ENCODE data around the gene ODF2L.

ODF2L gene

DNA sequence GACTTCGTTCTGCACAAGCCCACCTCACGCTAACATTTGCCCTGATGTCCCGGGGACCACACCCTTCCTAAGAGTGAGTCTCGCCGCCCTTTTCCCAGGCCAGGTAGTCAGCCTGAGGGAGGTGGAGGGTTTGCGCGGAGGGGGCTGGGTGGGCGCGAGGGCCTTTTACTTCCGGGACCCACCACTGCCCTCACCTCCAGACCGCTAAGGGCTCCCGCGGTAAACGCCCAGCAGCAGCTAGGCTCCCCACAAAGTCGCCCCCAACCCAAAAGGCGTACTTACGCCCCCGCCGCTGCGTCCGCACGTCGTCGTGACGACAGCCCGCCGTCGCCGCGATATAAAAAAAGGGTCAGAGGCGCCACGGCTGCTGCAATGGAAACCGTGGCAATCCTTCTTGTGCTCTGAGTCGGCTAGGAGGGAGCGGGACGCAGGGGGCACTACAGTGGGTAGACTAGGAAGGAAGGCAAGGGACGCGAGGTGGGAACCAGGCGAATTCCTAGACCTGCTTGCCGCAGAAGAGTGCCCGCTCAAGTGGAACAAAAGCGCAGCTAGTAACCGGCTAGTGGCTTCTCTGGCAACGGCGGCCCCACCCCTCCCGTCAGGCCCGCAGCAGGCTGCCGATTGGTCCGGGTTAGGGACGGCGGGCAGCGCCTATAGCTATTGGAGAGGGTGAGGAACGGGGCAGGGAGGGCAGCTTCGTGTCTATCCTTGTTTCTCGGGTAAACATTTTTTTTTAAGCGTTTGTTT is at the start of gene ODF2L:
Gene ODF2L, minus strand, starts transcription at position 573 of the 747 bp plus-strand sequence. CDS start 9,296 bp downstream, outside the sequence.
- CTCF ChIA-PET: interaction anchor here (1.1 kb wide), 1 partner anchor 104 kb away, joined by 3 read pairs; no protein-coding TSS in a partner anchor
- H3K27ac ChIP-seq: peak within 1 kb of the TSS; percentile 78
- TF ChIP-seq, protein P1, sequence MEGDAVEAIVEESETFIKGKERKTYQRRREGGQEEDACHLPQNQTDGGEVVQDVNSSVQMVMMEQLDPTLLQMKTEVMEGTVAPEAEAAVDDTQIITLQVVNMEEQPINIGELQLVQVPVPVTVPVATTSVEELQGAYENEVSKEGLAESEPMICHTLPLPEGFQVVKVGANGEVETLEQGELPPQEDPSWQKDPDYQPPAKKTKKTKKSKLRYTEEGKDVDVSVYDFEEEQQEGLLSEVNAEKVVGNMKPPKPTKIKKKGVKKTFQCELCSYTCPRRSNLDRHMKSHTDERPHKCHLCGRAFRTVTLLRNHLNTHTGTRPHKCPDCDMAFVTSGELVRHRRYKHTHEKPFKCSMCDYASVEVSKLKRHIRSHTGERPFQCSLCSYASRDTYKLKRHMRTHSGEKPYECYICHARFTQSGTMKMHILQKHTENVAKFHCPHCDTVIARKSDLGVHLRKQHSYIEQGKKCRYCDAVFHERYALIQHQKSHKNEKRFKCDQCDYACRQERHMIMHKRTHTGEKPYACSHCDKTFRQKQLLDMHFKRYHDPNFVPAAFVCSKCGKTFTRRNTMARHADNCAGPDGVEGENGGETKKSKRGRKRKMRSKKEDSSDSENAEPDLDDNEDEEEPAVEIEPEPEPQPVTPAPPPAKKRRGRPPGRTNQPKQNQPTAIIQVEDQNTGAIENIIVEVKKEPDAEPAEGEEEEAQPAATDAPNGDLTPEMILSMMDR (conservative IDR thresholded peaks at IDR 0.05; ENCODE audit: low read depth): no peak

GRCh38 chr1:86445919-86446318 is 49.8 kb upstream of the ODF2L start:
- ChIA-PET POLR2A (ENCODE audit: low non-redundant PET) (no interaction called here), CTCF (no interaction called here)
- no peak for DNase-seq (ENCODE audit: low spot score)
- H3K27ac ChIP-seq: no peak overlapping the region
- TF ChIP-seq, protein P1 (conservative IDR thresholded peaks at IDR 0.05; ENCODE audit: low read depth): no peak

More for the DNA sequence above, at the start of gene ODF2L:
- DNase-seq (ENCODE audit: low spot score): peak; percentile 87
- POLR2A ChIA-PET (ENCODE audit: low non-redundant PET): interaction anchor here (0.6 to 0.7 kb wide), 2 partner anchors 13 to 142 kb away, joined by 3 to 4 read pairs; no protein-coding TSS in a partner anchor

- H3K27ac ChIP-seq: no peak overlapping the region
- DNase-seq (ENCODE audit: low spot score): no peak
- TF ChIP-seq, protein P1 (conservative IDR thresholded peaks at IDR 0.05; ENCODE audit: low read depth): no peak
- ChIA-PET CTCF (no interaction called here), POLR2A (ENCODE audit: low non-redundant PET) (interaction anchor here (0.6 kb wide), 1 partner anchor 1087 kb away, joined by 4 read pairs; no protein-coding TSS in a partner anchor)
These were observed 45.9 kb upstream of the ODF2L start for GRCh38 chr1:86441997-86442396.

DNA sequence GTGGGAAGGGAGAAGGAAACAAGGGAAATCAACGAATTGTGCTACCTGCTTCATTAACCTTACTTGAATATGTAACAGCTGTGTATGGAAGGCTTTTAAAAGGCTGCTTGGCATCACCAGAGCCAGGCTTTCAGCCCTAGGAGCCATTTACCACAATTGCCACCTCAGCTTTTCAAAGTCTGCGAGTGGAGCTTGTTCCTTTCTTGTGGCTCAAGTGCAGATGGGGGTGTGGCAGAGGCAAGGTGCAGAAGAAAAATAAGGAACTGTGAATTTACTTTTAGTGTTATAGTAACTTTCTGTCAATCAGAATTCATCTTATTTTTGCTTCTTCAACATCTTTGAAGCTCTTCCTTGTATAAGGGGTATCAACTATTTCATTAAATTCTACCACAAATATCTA is 45.5 kb upstream of the ODF2L start:
- POLR2A ChIA-PET (ENCODE audit: low non-redundant PET): interaction anchor here (0.6 kb wide), 1 partner anchor 1086 kb away, joined by 4 read pairs; no protein-coding TSS in a partner anchor
- TF ChIP-seq, protein P1 (conservative IDR thresholded peaks at IDR 0.05; ENCODE audit: low read depth): no peak
- CTCF ChIA-PET: no interaction called here
- H3K27ac ChIP-seq: no peak overlapping the region
- no peak for DNase-seq (ENCODE audit: low spot score)

- H3K27ac ChIP-seq: no peak overlapping the region
- POLR2A ChIA-PET (ENCODE audit: low non-redundant PET): no interaction called here
- TF ChIP-seq, protein P1 (conservative IDR thresholded peaks at IDR 0.05; ENCODE audit: low read depth): no peak
- CTCF ChIA-PET: interaction anchor here (0.6 kb wide), 1 partner anchor 51 kb away, joined by 3 read pairs; no protein-coding TSS in a partner anchor
- no peak for DNase-seq (ENCODE audit: low spot score)
These were observed 39.9 kb upstream of the ODF2L start for GRCh38 chr1:86436041-86436440.

GRCh38 chr1:86435327-86435726 is 39.2 kb upstream of the ODF2L start:
- TF ChIP-seq, protein P1 (conservative IDR thresholded peaks at IDR 0.05; ENCODE audit: low read depth): no peak
- CTCF ChIA-PET: interaction anchor here (0.6 kb wide), 1 partner anchor 51 kb away, joined by 3 read pairs; no protein-coding TSS in a partner anchor
- no peak overlapping the region for H3K27ac ChIP-seq
- POLR2A ChIA-PET (ENCODE audit: low non-redundant PET): no interaction called here
- DNase-seq (ENCODE audit: low spot score): no peak
